GM19467 (cell line): ENCODE results near the gene EYA4.
A peak's percentile ranks its signal among the peaks of the same experiment; 100 is the strongest.
"Not testable (repeated sequence)": the region's sequence is repeated elsewhere in the genome, so short reads cannot be mapped to it uniquely, and the experiment has no call there.

Source experiments
- ATAC-seq: cut with Tn5 transposase; IDR thresholded peaks from one replicate; pipeline ENCODE4 v1.9.1; 2021; ENCODE audit warnings: mild to moderate bottlenecking, moderate library complexity; ENCODE audit not compliant: unreplicated experiment

Gene EYA4

GRCh38 chr6:133554121-133554520 lies 313.0 kb downstream of the EYA4 start:
- ATAC-seq: not testable (repeated sequence)

DNA sequence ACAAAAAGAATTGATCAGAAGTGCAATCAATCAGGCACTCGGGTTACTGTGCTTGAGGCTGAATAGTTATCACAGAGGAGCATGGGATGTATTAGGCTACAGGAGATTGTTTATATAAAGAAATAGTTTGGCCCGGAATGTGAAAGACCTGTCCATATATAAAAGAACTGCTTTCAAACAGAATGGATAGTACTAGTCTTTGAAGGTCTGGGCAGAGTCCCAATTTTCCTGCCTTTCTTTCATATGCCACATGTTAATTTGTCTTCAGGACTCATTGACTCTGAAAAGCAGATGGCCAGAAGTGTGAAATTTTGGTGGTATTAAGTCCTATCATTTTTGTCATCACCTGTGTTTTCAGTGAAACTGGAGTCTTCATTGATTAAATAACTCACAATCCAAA lies 314.5 kb downstream of the EYA4 start:
- no peak for ATAC-seq

DNA sequence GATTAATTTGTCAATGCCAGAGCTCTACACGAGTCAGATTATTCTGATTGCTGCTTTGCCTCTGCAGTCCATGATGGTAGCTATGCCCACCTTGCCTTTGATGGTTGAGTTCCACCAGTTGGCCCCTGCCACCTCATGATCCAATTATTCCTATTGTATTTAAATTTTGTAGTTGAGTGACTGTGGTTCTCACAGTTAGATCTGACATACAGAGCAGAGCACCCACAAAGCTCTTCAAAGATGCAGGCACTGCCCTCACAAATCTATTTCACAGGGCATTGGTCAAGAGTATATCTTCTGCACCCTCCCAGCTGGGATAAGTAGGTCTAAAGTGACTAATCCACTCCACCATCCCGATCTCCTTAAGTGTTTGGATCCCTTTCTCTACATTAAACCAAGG lies 318.8 kb downstream of the EYA4 start:
- ATAC-seq: no peak

DNA sequence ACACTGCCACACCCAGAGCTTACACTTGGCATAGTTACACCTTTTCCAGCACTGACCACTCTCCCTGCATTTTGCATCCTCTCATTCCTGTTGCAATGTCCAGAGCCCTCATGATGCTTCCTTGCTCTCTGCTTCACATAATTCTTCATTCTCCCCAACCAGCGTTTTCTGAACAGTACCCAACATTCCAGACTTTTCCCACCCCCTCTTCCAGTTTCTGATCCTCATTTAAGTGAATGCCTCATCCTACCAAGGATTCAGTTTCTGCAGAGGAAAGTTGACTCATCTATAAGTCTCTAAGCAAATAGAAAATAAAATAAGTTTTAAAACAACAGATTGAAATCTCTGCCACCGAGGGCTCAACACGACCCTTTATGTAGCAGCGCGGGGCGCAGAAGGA lies 326.5 kb downstream of the EYA4 start:
- ATAC-seq: no peak

DNA sequence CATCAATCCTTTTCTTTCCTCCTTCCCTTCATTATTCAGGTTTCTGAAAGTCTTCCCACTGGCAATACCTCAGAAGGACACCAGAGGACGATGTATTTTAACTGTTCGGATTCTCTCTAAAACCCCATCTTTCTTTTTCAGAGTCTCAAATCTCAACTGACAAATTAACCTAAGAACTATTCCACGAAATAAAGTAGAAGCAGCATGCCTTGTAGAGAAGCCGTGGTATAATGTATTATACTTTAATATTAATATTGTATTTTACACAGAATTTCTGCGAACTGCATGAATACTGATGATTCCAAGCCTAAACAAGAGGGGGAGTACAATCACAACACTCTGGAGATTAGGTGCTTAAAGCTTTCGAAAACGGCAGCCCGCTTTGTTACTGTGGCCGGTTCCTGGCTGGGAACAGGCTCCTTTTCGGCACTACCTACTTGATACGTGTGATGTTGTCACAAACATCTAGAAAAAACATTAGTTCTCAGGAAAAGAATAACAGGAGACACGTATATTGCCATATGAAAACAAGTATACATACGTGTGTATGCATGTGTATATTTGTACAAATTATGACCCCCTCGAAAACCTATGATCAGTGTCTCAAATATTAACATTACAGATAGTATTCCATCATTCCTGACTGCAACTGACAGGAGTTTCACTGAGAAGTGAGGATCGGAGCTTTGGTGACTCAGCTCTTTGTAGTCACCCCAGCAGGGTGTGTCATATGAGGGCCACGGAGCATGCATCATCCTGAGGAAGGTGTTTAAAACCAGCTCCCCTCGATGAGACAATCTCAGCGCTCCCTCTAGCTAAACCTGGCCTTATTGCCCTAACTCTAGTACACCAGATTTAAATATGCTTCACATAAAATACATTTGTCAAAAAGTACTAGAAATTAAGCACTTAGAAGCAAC lies 328.1 kb downstream of the EYA4 start:
- peak; percentile 55 for ATAC-seq

GRCh38 chr6:133571681-133572080 lies 330.5 kb downstream of the EYA4 start:
- ATAC-seq: no peak

GRCh38 chr6:133577851-133578250 lies 336.7 kb downstream of the EYA4 start:
- ATAC-seq: no peak
